ENCODE measurements around the gene SUPT3H. TPM values are rescaled to one million over a fixed set of nuclear protein-coding genes. Genes with fewer than 3 reads are reported as not detected.

Gene SUPT3H
- total and polyA plus RNA-seq, 2 donors (not counting 1 experiment from before 2014, with no cell fraction given) = 5.5 to 12.4 TPM

DNA sequence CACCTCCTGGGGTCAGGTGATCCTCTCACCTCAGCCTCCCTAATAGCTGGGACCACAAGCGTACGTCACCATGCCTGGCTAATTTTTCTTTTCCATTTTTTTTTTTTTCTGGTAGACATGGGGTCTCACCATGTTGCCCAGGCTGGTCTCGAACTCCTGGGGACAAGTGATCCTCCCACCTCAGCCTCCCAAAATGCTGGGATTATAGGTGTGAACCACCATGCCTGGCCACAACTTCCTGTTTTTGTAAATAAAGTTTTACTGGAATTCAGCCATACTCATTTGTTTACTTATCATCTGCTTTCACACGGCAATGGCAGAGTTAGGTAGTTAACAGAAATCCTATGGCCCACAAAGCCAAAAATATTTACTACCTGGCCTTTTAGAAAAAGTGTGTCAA lies 57.4 kb downstream of the SUPT3H start:
- ChIA-PET CTCF (no interaction called here), POLR2A (no interaction called here)
- 100% methylated on average over 2 of the region's 4 CpGs for WGBS (ENCODE audit: insufficient coverage)
- TF ChIP-seq, protein P1, sequence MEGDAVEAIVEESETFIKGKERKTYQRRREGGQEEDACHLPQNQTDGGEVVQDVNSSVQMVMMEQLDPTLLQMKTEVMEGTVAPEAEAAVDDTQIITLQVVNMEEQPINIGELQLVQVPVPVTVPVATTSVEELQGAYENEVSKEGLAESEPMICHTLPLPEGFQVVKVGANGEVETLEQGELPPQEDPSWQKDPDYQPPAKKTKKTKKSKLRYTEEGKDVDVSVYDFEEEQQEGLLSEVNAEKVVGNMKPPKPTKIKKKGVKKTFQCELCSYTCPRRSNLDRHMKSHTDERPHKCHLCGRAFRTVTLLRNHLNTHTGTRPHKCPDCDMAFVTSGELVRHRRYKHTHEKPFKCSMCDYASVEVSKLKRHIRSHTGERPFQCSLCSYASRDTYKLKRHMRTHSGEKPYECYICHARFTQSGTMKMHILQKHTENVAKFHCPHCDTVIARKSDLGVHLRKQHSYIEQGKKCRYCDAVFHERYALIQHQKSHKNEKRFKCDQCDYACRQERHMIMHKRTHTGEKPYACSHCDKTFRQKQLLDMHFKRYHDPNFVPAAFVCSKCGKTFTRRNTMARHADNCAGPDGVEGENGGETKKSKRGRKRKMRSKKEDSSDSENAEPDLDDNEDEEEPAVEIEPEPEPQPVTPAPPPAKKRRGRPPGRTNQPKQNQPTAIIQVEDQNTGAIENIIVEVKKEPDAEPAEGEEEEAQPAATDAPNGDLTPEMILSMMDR (IDR thresholded peaks at IDR 0.05) = no peak
- no peak for TF ChIP-seq EZH2 (IDR thresholded peaks at IDR 0.05; ENCODE audit: borderline replicate concordance, insufficient read depth, low read depth, low read length, poor library complexity, severe bottlenecking)
- no peak overlapping the region for H3K4me3 ChIP-seq (ENCODE audit: control extremely low read depth in 1 of 5, extremely low read depth in 1 of 5, insufficient read depth in 1 of 5, low read depth in 2 of 5, low read length in 4 of 5)
- H3K27ac Mint-ChIP-seq = no peak overlapping the region
- no peak overlapping the region for H2AFZ ChIP-seq (ENCODE audit: insufficient read depth, low read depth, low read length, poor library complexity, severe bottlenecking)
- H3K27ac ChIP-seq (ENCODE audit: low read length in 2 of 2) = no peak overlapping the region
- intact Hi-C loops (cut with micrococcal nuclease) = no loop called here
- H3K4me2 ChIP-seq (replicated peaks; ENCODE audit: low read depth, low read length, poor library complexity, severe bottlenecking) = no peak overlapping the region
- H3K79me2 ChIP-seq (ENCODE audit: control insufficient read depth, insufficient read depth, low read length) = no peaks in the 10 kb centered on the region
- DNase-seq = no peak
- no peaks in the 10 kb centered on the region for H3K36me3 ChIP-seq (replicated peaks in 1 of 2; ENCODE audit: control extremely low read depth in 1 of 2, control insufficient read depth in 1 of 2, extremely low read depth in 1 of 2, insufficient read depth in 2 of 2, low read length in 1 of 2)
- ATAC-seq (ENCODE audit: low read depth) = no peak
- no peak overlapping the region for H3K9ac ChIP-seq (ENCODE audit: low read length)
- H3K4me1 ChIP-seq (ENCODE audit: control insufficient read depth in 2 of 2, insufficient read depth in 2 of 2, low read length in 2 of 2) = peaks cover 0 to 5% of the 10 kb centered on the region in 2 donors
- H3K9me3 ChIP-seq (ENCODE audit: control extremely low read depth in 1 of 3, control insufficient read depth in 2 of 3, insufficient read depth in 1 of 3, low read length in 2 of 3) = no peaks in the 10 kb centered on the region
- H3K9me3 Mint-ChIP-seq (ENCODE audit: insufficient read depth) = no peaks in the 10 kb centered on the region
- H4K20me1 ChIP-seq (ENCODE audit: control insufficient read depth, insufficient read depth, low read length, poor library complexity, severe bottlenecking) = no peaks in the 10 kb centered on the region
- H3K27me3 ChIP-seq (replicated peaks in 1 of 4; ENCODE audit: control extremely low read depth in 1 of 4, control insufficient read depth in 3 of 4, insufficient read depth in 4 of 4, low read length in 3 of 4) = no peaks in the 10 kb centered on the region
- H3K27me3 Mint-ChIP-seq = no peaks in the 10 kb centered on the region
- no peak overlapping the region for H3K4me3 Mint-ChIP-seq
- H3K4me1 Mint-ChIP-seq = peaks cover 12% of the 10 kb centered on the region

GRCh38 chr6:45314146-45314545 lies 63.6 kb downstream of the SUPT3H start:
- H2AFZ ChIP-seq (ENCODE audit: insufficient read depth, low read depth, low read length, poor library complexity, severe bottlenecking) = no peak overlapping the region
- TF ChIP-seq EZH2 (IDR thresholded peaks at IDR 0.05; ENCODE audit: borderline replicate concordance, insufficient read depth, low read depth, low read length, poor library complexity, severe bottlenecking) = no peak
- TF ChIP-seq, protein P1 (IDR thresholded peaks at IDR 0.05) = no peak
- no peak overlapping the region for H3K4me3 Mint-ChIP-seq
- H3K4me2 ChIP-seq (replicated peaks; ENCODE audit: low read depth, low read length, poor library complexity, severe bottlenecking) = no peak overlapping the region
- no peak overlapping the region for H3K9ac ChIP-seq (ENCODE audit: low read length)
- no peaks in the 10 kb centered on the region for H3K9me3 Mint-ChIP-seq (ENCODE audit: insufficient read depth)
- no peaks in the 10 kb centered on the region for H3K27me3 ChIP-seq (replicated peaks in 1 of 4; ENCODE audit: control extremely low read depth in 1 of 4, control insufficient read depth in 3 of 4, insufficient read depth in 4 of 4, low read length in 3 of 4)
- H3K9me3 ChIP-seq (ENCODE audit: control extremely low read depth in 1 of 3, control insufficient read depth in 2 of 3, insufficient read depth in 1 of 3, low read length in 2 of 3) = peaks cover 0 to 4% (median 0%) of the 10 kb centered on the region in 3 donors
- H3K27ac ChIP-seq (ENCODE audit: low read length in 2 of 2) = no peak overlapping the region
- ATAC-seq (ENCODE audit: low read depth) (no peak), DNase-seq (no peak)
- WGBS (ENCODE audit: insufficient coverage) = no CpG with 5 or more reads among the region's 5 CpGs
- H3K36me3 ChIP-seq (replicated peaks in 1 of 2; ENCODE audit: control extremely low read depth in 1 of 2, control insufficient read depth in 1 of 2, extremely low read depth in 1 of 2, insufficient read depth in 2 of 2, low read length in 1 of 2) = no peaks in the 10 kb centered on the region
- POLR2A ChIA-PET = no interaction called here
- no peaks in the 10 kb centered on the region for H3K79me2 ChIP-seq (ENCODE audit: control insufficient read depth, insufficient read depth, low read length)
- CTCF ChIA-PET = no interaction called here
- no peak overlapping the region for H3K27ac Mint-ChIP-seq
- H3K4me3 ChIP-seq (ENCODE audit: control extremely low read depth in 1 of 5, extremely low read depth in 1 of 5, insufficient read depth in 1 of 5, low read depth in 2 of 5, low read length in 4 of 5) = no peak overlapping the region
- no peaks in the 10 kb centered on the region for H3K27me3 Mint-ChIP-seq
- H4K20me1 ChIP-seq (ENCODE audit: control insufficient read depth, insufficient read depth, low read length, poor library complexity, severe bottlenecking) = no peaks in the 10 kb centered on the region
- peaks cover 15 to 18% of the 10 kb centered on the region in 2 donors for H3K4me1 ChIP-seq (ENCODE audit: control insufficient read depth in 2 of 2, insufficient read depth in 2 of 2, low read length in 2 of 2)
- H3K4me1 Mint-ChIP-seq = peaks cover 31% of the 10 kb centered on the region
- intact Hi-C loops (cut with micrococcal nuclease) = no loop called here

All from B cell (primary cell).